Ovary (tissue), 3 donors: Measurements from ENCODE around the gene CTDSPL2.

Experiments
- EP300 ChIP-seq: sonication (generic); formaldehyde crosslinking; IDR thresholded peaks from one replicate; pipeline ENCODE4 v1.6.1; 2017; ENCODE audit warnings: antibody characterized with exemption
- POLR2A ChIP-seq: fragments of 450-650 bp; IDR thresholded peaks from one replicate; pipeline ENCODE4 v1.6.1; 2017; ENCODE audit warnings: antibody characterized with exemption, mild to moderate bottlenecking, moderate library complexity
- TF ChIP-seq, protein P1 (sequence below), 3 donors: fragments of 450-650 bp in 2 of 3; fragments of 200-600 bp in 1 of 3; IDR thresholded peaks; one replicate each; pipeline versions ENCODE4 v1.5.1 to v1.8.0; 2016 to 2022; ENCODE audit warnings: antibody characterized with exemption in 3 of 3, mild to moderate bottlenecking in 1 of 3
- donor health status: DM: no; HTN: no; CAD: no.

DNA sequence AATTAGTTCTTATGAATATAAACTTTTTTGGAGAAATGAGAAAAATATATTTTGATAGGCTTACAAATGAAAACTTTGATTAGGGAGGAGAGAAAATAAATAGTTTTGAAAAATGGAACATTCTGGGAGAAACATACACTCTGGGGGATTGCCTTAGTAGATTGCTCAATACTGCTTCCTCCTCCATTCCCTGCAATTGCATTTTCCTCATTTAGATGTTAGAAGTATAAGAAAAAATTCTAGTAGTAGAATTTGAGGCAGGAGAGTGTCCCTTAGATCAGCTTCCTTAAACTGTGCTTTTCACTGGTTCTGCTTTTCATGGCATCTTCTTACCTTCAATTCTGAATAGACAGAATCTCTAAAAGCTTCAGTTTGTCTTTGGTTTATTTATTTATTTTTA, 46.2 kb upstream of the CTDSPL2 start:
- TF ChIP-seq POLR2A, result no peak
- TF ChIP-seq, protein P1, sequence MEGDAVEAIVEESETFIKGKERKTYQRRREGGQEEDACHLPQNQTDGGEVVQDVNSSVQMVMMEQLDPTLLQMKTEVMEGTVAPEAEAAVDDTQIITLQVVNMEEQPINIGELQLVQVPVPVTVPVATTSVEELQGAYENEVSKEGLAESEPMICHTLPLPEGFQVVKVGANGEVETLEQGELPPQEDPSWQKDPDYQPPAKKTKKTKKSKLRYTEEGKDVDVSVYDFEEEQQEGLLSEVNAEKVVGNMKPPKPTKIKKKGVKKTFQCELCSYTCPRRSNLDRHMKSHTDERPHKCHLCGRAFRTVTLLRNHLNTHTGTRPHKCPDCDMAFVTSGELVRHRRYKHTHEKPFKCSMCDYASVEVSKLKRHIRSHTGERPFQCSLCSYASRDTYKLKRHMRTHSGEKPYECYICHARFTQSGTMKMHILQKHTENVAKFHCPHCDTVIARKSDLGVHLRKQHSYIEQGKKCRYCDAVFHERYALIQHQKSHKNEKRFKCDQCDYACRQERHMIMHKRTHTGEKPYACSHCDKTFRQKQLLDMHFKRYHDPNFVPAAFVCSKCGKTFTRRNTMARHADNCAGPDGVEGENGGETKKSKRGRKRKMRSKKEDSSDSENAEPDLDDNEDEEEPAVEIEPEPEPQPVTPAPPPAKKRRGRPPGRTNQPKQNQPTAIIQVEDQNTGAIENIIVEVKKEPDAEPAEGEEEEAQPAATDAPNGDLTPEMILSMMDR (IDR thresholded peaks at IDR 0.05), result no peak
- no peak for TF ChIP-seq EP300
